ENCODE results near the gene SARS1.

- TF ChIP-seq, protein P1, sequence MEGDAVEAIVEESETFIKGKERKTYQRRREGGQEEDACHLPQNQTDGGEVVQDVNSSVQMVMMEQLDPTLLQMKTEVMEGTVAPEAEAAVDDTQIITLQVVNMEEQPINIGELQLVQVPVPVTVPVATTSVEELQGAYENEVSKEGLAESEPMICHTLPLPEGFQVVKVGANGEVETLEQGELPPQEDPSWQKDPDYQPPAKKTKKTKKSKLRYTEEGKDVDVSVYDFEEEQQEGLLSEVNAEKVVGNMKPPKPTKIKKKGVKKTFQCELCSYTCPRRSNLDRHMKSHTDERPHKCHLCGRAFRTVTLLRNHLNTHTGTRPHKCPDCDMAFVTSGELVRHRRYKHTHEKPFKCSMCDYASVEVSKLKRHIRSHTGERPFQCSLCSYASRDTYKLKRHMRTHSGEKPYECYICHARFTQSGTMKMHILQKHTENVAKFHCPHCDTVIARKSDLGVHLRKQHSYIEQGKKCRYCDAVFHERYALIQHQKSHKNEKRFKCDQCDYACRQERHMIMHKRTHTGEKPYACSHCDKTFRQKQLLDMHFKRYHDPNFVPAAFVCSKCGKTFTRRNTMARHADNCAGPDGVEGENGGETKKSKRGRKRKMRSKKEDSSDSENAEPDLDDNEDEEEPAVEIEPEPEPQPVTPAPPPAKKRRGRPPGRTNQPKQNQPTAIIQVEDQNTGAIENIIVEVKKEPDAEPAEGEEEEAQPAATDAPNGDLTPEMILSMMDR (conservative IDR thresholded peaks at IDR 0.05; ENCODE audit: low read length), result peak; percentile 71
- TF ChIP-seq EZH2phosphoT487 (IDR thresholded peaks at IDR 0.05; ENCODE audit: borderline replicate concordance, low read depth, low read length), result no peak
Measured at GRCh38 chr1:109191377-109191776, 22.3 kb upstream of the SARS1 start.
